ENCODE measurements around the gene TAS2R40. TPM values are rescaled to one million over a fixed set of nuclear protein-coding genes. Genes with fewer than 3 reads are reported as not detected.
"Not testable (repeated sequence)": the region's sequence is repeated elsewhere in the genome, so short reads cannot be mapped to it uniquely, and the experiment has no call there.

Gene TAS2R40
- not detected for polyA plus RNA-seq (ENCODE audit: insufficient read length)

DNA sequence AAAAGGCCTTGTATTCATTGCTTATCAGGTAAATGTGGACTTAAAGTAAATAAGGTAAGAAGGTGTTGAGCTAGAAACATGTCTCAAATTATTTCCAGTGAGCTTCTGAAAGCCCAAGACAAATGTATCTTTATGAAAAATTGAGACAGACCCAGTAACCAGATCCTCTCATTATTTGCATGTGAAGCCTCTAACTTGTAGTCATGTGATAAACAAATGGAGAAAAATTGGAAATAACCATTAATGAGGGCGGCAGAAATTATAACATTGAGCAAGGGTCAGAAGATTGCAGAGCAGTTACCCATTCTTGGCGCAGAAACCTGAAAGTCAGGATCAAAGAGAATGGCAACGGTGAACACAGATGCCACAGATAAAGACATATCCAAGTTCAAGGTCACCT is at the start of gene TAS2R40:
TSS of gene TAS2R40 (plus strand) at position 301 of the 400 bp plus-strand sequence. CDS start at position 343, 42 bp downstream.
- no peak for DNase-seq

GRCh38 chr7:143172354-143172753 is 49.5 kb upstream of the TAS2R40 start:
- DNase-seq = no peak

DNA sequence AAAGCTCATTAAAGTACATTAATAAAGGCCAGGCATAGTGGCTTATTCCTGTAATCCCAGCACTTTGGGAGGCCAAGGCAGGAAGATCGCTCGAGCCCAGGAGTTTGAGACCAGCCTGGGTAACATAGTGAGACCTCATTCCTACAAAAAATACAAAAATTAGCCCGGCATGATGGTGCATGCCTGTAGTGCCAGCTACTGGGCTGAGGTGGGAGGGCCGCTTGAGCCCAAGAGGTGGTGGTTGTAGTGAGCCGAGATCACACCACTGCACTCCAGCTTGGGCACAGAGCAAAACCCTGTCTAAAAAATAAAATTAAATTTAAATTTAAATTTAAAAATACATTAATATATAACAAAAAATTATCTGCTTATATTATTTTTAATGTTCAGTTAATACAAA is 45.7 kb upstream of the TAS2R40 start:
- DNase-seq = no peak

- DNase-seq = no peak
These were observed 44.3 kb upstream of the TAS2R40 start for GRCh38 chr7:143177374-143178119.

DNA sequence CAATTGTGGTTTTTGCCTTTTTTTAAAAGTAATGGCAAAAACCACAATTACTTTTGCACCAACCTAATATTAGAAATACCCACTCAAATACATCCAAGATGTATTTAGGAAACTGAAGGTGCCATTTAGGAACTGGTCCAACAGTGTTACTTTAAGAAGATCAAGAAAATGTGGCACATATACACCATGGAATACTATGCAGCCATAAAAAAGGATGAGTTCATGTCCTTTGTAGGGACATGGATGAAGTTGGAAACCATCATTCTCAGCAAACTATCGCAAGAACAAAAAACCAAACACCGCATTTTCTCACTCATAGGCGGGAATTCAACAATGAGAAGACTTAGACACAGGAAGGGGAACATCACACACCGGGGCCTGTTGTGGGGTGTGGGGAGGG is 41.1 kb upstream of the TAS2R40 start:
- not testable (repeated sequence) for DNase-seq

- DNase-seq = no peak
These were observed 40.5 kb upstream of the TAS2R40 start for GRCh38 chr7:143181349-143181748.

DNA sequence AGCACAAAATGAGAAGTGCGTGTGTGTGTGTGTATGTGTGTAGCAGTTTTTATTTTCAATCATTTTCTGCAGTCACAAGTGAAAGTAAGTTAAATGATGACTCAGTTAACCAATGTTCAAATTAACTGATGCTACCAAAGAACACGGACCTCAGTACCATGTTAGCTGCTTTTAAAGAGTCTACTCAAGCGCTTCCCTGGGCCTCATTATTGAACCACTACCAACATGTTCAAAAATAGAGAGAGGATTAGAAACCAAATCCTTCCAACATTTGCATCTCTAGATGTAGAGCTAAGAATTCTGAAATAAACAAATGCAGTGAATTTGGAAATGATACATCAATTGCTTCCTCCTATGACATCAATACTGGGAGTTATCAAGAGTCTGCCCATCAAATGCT is 38.8 kb upstream of the TAS2R40 start, which contains the start of gene TAS2R39:
TSS of gene TAS2R39 (plus strand) at position 396 of the 400 bp plus-strand sequence. CDS start at position 396, 0 bp downstream.
- DNase-seq = no peak

DNA sequence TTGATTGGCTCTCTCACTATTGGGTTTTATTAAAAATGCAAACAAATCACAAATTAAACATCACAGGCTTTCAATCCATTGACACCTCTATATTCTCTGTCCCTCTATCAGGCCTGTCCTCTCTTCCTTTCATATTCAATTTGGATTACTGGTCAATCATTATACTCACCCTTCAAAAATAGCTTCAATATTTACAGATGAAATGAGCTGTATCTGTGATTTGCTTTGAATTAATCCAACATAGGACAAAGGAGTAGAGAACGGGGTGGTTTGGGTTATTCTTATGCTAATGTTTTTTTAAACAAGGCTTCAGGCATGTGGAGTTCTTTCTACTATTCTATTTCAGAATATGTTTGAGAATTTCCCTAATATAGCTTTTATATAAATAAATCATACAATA is 36.3 kb upstream of the TAS2R40 start:
- DNase-seq = no peak

DNA sequence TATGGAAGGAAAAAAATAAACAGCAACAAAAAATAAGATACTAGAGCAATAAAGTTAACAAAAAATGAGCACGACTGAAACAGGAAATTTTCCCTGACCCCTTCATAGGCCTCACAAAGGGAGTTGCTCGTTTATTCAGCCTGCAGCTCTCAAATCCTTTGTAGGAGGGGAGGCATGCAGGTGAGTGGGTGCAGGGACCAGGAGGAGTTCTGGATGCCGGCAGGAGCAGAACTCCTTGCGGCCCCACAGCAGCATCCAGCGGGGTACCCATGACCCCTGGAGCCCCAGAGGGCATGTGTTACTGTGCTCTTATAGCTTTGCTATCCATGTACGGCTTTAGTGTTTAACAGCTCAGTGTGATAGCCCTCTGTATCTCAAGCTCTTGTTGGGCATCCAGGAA is 32.8 kb upstream of the TAS2R40 start:
- no peak for DNase-seq

GRCh38 chr7:143193880-143194279 is 28.0 kb upstream of the TAS2R40 start:
- no peak for DNase-seq

- DNase-seq = no peak
These were observed 22.8 kb upstream of the TAS2R40 start for GRCh38 chr7:143199040-143199439.

GRCh38 chr7:143202161-143202560 is 19.7 kb upstream of the TAS2R40 start:
- no peak for DNase-seq

DNA sequence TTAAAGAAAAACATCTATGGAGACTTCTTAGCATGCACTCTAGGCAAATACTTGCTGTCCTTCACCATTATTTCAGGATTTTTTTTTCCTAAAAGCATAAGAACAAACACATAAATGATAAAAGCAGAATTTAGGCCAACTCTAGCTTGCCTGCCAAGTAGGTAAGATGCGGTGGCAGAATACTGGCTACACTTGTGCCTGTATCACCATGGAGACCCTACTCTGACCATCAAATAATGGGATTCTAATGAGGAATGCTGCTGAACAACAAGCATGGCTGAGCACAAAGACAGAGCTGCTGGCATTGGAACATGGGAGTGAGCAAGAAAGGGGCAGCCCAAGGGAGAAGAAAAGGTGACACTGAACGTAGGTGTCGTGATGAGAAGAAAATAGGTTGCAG is 18.5 kb upstream of the TAS2R40 start:
- no peak for DNase-seq

- peak; percentile 30 for DNase-seq
These were observed 16.1 kb upstream of the TAS2R40 start for GRCh38 chr7:143205560-143206293.

- no peak for DNase-seq
These were observed 11.3 kb upstream of the TAS2R40 start for GRCh38 chr7:143210541-143210940.

- not testable (repeated sequence) for DNase-seq
These were observed 8.4 kb upstream of the TAS2R40 start for GRCh38 chr7:143213478-143213877.

DNA sequence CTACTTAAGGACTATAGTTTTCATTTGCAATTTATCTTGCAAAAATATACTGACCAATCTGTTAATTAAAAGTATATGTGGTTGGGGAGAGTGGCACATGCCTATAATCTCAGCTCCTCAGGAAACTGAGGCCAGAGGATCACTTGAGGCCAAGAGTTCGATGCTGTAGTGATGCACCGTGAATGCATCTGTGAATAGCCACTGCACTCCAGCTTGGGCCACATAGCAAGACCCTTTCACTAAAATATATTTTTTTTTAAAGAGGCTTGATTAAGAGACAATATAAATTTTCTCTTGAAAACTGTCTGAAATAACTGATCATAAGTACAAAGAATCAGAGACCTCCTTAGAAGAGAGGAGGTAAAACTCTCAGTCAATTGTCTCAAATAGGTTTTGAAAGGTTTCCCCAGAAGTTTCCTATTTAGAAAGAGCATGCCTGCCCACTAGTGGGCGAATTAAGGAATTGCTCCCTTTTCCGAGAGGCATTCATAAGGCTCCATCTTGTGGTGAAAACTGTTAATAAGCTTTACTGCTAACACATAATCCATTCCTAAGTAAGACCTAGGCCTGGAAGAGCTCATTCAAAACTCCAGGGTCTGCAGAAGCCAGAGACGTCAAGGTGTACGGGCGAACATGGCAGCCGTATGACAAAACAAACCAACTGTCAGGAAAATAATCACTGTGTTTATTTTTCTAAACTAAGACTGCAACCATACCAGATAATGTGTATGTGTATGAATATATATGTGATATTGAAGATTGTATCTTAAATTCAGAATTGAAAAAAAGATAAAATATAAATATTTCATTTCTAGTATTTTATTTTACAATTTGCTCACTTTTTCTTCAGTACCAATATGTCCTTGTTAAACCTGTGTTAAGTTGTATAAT is 6.8 kb upstream of the TAS2R40 start:
- DNase-seq = peak; percentile 74

DNA sequence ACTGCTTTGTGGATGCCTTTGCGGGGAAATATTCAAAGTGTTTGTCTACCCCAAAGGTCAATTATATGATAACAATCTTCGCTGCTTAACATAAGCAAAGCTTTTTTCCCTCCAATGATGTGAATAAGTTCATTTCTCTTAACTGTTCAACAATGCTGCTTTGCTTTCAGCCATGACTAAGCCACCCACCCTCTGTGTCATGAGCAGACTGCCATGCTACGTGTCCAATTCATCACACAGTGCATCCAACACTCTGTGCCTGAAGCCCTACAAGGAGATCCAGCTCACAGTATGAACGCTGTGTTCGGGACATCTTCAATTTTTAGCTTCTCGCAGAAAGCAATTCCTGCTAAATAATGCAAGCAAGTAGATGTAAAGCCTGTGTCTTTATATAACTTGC is 5.7 kb upstream of the TAS2R40 start:
- no peak for DNase-seq

DNA sequence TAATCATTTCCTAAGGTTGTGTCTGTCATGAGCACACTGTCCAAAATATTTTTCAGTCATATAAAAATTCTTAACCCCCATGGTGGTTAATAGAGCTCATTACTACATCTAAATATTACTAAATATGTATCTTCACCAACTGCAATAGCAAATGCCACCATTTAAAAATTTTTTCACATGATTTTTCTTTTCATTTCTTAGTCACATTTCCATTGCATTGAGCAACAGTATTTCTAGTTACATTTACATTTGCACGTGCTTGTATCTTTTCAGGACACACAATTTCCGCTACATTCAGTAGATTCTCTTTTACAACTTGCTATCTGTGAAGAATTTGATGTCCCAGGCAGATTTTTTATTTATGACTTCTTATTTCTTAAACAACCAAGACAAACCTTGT is 5.2 kb upstream of the TAS2R40 start:
- DNase-seq = no peak

DNA sequence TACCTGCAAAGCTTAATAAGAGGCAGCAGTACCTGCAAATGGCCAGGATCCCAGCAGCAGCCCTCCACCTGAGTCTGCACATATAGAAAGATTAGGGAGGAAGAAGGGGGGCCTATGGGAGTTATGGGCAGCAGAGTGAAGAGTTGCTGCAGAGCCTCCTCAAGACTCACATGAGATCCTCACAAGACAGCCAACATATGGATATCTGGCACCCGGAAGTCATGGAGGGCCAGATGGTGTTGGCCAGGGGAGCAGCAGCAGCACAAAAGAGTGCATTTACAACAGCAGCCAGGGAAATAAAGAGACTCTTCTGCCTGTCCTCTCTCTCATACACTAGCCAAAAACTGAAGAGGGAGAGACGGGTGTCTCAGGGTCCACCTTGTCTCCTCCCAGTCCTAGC is 4.0 kb upstream of the TAS2R40 start:
- no peak for DNase-seq

DNA sequence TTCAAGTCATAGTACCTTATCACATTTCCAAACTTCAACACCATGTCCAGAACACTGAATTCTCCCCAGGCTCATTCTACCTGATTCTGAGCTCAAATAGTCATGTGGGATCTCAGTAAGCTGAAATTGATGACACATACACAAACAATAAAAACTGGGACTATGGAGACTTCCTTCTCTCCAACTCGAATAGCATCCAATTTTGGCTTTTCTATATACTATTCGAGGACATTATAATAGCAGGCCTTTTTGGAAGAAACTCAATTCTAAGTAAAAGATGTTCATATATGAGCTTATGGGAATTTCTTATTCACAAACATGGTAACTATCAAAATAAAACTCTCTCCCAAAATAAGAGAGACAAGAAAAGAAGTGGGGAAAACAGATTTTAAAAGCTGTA is 551 bp upstream of the TAS2R40 start:
- no peak for DNase-seq

DNA sequence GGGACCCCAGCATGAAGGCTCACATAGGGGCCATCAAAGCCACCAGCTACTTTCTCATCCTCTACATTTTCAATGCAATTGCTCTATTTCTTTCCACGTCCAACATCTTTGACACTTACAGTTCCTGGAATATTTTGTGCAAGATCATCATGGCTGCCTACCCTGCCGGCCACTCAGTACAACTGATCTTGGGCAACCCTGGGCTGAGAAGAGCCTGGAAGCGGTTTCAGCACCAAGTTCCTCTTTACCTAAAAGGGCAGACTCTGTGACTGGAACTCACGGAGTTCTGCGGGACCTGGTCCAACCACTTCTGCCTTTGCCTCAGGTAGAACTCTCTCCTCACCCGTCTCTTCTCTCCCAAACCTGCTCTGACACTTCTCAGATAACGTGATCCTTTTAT is 945 bp downstream of the TAS2R40 start:
- DNase-seq = no peak

DNA sequence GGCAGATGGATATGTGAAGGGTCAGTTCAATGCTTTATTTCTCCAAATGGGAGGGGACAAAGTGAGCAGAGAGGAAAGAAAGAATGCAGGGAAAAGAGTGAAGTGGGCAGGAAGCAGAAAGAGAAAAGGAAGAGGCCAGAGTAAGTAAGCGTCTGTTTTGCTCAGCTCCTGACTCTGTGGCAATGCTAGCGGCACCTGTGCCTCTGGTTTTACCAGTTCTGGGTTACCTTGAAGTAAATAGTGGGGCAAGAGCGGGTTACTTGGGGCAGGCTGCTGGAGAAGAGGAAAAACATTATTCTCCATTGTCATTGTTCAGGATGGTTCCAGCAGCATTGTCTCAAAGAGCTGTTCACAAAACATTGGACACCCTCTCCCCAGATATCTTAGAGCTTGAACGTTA is 1.9 kb downstream of the TAS2R40 start:
- no peak for DNase-seq

All from hindlimb muscle (tissue), 1 donor.